ENCODE measurements around the gene GPA33.
A peak's percentile ranks its signal among the peaks of the same experiment; 100 is the strongest.
"Not testable (repeated sequence)": the region's sequence is repeated elsewhere in the genome, so short reads cannot be mapped to it uniquely, and the experiment has no call there.

GPA33 gene

DNA sequence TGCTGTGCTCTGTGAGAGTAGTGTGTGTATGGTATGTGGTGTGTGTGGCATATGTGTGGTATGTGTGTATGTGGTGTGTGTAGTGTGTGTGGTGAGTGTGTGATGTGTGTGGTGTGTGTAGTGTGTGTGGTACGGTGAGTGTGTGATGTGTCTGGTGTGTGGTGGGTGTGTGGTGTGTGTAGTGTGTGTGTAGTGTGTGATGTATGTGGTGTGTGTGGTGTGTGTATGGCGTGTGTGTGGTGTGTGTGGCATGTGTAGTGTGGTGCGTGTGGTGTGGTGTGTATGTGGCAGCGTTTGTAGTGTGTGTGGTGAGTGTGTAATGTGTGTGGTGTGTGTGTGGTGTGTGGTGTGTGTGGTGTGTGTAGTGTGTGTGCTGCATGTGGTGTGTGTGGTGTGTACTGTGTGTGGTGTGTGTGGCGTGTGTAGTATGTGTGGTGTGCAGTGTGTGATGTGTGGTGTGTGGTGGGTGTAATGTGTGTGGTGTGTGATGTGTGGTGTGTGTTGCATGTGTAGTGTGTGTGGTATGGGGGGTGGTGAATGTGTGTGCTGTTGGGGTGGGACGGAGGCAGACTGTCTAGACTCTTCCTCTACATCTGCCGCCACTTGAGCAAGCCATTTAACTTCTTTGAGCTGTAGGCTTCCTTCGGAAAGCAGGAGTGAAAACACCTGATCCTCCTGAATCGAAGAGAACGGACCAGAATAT lies 33.5 kb downstream of the GPA33 start:
- no peak for DNase-seq (ENCODE audit: low spot score)

DNA sequence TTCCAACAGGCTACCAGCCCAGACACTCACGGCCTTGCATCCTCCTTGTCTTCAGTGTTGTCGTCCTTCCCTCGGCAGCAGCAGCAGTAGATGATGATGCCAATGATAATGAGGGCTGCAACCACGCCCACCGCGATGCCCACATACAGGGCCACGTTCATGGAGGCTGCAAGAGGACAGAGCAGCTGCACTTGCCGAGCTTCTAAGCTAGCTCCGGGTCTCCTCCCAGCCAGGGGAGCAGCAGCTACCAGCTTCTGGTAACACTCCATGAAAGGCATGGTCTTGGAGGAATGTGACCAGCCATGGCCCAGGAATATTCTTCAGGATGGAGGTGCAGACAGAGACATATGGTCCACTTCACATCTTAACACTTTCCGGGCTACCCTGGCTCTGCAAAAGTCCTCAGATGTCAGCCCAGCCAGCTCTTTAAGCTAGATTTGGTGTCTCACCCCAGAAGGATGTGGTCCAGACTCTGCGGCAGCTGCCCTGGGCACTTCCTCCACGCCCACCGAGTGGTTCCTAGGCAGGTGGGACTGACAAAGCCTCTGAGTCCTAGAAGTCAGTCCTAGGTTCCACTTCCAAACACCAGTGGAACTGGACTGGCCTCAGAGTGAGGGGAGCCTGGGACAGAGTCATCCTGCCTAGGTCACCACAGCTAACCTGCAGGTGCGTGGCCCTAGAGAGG lies 35.1 kb downstream of the GPA33 start:
- DNase-seq (ENCODE audit: low spot score), result no peak

DNA sequence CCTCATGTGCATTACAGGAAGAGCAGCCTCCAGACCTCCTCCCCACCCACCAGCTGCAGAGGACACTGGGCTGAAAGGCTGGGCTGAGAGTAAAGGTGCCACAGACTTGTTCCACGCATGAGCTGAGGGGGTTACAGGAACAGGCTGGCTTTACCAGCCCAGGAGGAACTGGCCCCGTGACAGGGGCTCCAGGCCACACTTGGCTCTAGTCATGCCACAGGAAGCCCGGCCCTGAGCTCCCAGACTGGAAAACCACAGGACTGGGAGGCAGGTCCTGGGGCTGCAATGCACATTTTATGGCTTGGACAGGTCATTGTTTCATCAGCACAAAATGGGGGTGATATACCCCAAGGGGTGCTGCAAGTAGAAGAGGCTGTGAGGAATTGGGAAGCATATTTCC lies 35.6 kb downstream of the GPA33 start:
- DNase-seq (ENCODE audit: low spot score), result no peak

DNA sequence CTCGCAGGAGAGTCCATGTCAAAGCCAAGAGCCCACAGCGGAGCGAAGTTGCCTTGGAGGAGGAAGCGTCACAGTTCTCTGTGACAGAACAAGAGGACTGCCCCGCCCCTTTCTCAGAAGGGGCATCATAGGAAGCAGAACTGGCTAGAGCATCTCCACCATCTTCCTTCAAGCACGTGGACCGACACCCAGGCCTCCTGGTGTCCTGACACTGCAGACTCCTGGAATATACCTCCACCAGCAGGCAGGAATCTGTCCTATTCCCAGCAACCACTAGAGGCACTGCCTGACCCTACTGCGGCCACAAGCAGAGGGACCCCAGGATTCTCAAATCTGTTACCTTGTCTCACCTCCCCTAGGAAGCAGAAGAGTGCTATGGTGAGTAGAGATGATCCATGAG lies 37.8 kb downstream of the GPA33 start:
- peak; percentile 72 for DNase-seq (ENCODE audit: low spot score)

DNA sequence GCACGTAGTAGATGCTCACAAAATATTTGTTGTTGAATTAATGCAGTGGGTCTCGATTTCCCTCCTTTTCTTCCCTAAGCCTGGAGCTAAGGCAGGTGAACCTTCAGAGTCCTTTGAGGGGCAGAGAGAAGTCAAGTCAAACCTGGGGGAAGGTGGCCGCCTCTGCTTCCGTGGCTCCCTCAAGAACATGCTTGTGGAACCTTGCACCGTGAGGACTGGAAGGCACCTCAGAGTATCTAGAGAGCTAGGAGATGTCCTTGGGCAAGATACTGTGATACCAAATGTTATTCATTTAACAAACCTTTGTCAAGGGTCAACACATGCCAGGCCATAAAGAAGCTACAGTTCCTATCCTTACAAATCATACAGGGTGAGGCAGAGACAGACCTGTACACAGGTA lies 38.3 kb downstream of the GPA33 start:
- no peak for DNase-seq (ENCODE audit: low spot score)

DNA sequence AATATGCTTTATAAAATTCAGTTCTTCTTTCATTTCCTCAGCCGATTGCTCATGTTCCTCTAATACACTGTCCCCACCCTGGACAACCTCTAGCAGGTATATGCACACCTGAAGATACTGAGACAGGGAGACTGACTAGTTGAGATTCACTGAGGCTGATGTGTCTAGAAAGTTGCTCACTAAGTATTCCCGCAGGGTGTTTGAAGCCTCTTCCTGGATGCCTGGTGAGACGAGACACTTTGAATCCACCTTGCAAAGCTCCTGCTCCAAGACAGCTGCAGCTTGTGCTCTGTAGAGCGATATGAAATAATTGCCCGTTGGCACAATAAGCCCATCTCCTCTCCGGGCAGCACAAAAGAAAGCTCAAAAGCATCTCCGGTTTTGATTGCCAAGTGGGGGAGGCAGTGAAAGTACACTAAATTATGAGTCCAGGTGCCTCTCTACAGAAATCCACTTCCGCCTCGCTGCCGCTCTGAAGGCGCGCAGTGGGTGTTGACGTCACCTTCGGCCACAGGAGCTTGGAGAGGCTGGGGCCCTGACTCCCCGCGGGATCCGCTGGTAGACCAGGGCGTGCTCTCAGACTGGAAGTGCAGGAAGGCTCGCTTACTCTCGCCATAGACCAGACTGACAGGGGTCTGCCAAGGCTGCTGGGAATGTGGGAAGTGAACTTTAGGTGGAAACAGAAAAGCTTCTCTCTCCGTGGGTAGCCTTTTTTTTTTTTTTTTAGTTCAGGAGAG lies 46.3 kb downstream of the GPA33 start:
- peak; percentile 51 for DNase-seq (ENCODE audit: low spot score)

DNA sequence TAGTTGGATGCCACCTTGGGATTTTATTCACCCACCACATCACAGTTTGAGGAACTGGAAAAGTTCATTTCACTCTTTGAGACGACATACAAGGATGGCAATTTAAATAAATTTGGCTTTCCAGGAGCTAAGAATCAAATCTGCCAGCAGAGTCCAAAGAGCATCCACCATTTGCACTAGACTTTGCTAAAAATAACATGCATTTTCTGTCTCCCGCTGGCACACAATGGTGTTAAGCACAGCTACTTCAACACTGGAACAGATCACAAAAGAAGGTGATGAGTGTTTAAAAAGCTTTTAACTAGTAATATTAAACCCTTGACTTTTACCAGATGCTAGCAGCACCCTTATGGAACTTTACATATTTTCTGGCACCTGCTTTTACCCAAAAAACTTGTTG lies 56.5 kb downstream of the GPA33 start:
- DNase-seq (ENCODE audit: low spot score), result no peak

DNA sequence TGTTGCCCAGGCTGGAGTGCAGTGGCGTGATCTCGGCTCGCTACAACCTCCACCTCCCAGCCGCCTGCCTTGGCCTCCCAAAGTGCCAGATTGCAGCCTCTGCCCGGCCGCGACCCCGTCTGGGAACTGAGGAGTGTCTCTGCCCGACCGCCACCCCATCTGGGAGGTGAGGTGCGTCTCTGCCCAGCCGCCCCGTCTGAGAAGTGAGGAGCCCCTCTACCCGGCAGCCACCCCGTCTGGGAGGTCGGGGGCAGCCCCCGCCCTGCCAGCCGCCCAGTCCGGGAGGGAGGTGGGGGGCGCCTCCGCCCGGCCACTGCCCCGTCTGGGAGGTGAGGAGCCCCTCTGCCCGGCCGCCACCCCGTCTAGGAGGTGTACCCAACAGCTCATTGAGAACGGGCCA lies 60.6 kb downstream of the GPA33 start:
- DNase-seq (ENCODE audit: low spot score), result not testable (repeated sequence)

DNA sequence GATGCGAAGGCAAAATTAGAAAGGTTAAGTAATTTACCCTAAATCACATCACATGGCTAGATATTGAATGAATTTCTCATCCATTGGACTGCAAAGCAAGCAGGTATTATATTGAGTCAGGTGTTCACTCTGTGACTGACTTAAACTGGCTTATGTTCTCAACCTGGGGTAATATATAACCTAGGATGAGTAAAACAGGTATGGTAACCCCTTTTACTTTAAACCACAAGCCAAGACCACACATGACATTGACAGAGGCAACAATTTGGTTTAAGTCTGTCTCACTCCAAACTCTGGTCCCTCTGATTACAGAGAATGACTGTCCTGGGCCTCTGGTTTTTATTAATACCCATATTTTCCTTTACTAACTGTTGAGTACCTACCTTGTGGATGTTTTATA lies 67.8 kb downstream of the GPA33 start:
- no peak for DNase-seq (ENCODE audit: low spot score)

DNA sequence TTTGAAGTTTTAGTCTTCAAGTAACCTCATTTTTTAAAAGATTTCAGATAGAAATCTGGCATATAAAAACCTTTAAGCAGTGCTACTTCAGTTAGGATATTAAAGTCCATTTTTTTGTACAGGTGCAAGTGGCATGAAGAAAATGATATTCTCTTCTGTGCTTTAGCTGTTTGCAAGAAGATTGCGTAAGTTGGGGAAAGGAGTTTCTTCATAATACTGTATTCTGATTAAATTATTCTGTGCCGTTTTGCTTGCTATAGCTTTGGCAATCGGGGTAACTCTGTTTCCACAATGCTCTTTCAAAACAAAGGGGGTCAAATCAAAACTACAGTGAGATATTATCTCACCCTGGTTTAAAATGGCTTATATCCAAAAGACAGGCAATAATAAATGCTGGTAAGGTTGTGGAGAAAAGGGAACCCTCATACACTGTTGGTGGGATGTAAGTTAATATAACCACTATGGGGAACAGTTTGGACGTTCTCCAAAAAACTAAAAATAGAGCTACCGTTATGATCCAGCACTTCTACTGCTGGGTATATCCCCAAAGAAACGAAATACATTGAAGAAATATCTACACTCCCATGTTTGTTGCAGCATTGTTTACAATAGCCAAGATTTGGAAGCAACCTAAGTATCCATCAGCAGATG lies 74.0 kb downstream of the GPA33 start:
- DNase-seq (ENCODE audit: low spot score), result no peak

DNA sequence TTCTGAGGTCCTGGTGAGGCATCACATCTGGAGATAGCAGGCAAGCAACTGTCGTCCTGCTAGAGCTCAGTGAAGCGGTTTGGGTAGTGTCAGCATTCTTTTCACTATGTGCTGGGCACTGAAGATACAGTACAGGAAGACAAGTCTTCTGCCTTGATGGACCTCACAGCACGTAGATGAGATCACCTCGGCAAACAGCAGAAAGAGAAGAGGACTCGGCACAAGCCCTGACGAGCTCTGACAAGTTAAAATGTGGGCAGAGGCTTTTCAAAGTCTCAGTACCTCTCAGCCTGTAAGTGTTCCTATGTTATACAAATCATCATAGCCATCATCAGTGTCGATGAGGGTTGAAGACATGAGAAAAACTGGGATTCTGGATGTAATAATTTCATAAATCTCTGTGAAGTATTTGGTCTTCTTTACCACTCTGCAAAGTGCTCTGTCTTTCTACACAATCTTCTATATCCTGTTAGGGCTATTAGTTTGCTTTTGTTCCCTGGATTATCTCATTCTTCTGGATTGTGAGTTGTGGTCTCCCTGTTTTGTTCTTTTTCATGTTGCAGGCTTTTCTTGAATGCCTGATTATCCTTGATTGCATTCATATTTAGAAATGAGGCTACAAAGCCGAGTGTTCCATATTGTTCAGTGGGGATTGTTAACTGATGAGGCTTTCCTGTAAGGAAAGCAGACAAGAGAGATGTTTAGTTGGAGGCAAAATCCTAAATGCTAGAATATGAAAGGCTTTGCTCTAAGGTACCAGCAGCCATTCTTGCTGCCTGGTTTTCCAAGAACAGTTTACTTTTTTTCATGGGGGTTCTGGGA lies 76.9 kb downstream of the GPA33 start:
- DNase-seq (ENCODE audit: low spot score), result no peak

DNA sequence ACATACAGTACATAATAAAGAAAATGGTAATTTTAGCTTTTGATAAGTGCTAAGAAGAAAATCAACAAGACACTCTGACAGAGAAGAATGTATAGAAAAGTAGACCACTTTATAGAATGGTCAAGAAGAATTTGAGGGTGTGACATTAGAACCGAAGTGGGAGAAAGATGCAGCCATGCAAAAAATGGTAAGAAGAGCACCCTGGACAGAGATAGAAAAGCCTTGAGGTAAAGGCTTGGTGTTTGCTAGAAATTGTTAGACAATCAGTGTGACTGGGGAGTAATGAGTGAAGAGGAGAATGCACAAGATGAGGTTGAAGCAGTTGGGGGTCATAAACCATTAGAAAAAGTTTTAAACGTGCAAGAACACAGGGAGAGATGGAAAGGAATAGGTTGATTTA lies 77.6 kb downstream of the GPA33 start:
- no peak for DNase-seq (ENCODE audit: low spot score)

DNA sequence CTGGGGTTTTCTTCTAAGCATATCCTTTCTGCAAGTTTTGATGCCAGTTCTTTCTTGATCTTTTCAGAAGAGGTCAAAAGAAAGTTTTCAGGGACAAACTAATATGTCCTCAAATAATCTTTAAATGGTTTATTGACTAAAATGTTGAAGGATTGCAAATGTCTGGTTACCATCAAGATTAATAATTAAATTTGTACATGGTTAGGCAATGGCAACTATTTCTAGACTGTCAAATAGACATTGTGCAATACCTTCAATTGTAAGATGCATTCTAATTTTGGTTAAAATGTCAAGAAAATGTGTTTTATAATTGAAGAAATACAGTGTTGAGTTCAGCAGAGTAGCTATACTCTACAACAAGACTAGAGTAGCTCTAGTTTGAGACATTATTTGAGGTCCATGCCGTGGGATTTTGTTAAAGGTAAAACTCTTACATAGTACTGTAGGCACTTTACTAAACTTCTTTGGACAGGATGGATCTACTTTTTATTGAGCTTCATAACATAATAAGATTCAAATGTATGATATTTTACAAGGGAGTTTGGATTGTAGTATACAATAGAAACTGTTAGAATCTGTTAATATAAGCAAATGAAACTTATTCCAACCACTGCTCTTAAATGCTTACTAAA lies 78.5 kb downstream of the GPA33 start:
- no peak for DNase-seq (ENCODE audit: low spot score)

DNA sequence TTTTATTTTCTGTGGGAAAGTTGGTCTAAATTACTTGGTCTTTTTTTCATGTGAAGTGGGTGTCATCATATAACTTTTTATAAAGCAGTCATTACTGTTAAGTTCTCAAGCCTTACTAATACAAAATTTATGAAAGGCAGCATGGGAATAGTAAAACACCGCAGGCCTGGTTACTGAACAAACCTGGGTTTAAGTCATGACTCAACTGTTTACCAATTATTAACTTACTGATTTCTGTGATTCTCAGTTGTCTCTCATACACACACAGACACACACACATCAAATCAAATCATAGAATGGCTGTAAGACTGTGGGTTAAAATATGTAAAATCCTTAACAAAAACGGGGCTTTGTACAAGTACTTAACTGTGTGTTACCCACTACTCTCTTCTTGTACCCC lies 86.5 kb downstream of the GPA33 start:
- DNase-seq (ENCODE audit: low spot score), result no peak

Measured in iPS-NIHi11 (cell line).